ENCODE data around the gene INTS1.

DNA sequence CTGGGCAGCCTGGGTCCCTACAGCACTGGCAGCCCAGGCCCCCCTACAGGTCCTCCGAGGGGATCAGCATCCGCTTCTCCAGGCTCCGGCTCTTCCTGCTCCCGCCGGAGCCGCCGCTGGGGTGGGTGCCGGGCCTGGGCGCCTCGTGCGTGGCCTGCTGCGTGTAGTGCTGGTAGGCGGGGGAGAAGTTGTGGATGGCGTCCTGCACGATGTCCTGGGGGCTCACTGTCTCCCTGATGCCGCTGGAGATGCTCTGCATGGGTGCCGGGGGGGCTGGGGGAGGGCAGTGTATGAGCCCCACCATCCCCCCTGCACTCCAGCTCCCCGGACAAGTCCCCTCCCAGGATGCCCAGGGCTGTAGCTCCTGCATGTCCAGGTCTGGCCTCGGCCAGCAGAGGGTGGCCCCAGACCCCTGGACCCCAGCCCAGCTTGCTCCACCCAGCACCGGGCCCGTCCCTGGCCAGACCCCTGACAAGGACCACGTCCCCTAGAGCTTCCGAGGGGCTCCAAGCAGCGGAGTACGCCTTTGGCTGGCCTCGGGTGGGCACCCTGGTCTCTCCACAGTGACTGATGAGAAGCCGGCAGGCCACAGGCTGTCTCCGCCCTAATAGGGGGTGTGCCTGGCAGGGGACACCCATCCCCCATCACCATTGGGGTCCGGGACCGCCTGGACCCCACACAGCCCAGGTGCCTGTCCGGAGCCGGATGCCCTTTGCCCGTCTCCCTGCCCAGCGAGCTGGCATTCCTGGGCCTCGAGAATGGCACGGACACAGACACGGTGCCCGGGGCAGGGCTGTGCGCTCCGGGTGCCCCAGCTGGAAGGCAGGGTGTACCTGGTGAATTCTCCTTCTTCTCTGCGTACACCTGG lies 43.0 kb upstream of the INTS1 start:
- TF ChIP-seq, protein P1, sequence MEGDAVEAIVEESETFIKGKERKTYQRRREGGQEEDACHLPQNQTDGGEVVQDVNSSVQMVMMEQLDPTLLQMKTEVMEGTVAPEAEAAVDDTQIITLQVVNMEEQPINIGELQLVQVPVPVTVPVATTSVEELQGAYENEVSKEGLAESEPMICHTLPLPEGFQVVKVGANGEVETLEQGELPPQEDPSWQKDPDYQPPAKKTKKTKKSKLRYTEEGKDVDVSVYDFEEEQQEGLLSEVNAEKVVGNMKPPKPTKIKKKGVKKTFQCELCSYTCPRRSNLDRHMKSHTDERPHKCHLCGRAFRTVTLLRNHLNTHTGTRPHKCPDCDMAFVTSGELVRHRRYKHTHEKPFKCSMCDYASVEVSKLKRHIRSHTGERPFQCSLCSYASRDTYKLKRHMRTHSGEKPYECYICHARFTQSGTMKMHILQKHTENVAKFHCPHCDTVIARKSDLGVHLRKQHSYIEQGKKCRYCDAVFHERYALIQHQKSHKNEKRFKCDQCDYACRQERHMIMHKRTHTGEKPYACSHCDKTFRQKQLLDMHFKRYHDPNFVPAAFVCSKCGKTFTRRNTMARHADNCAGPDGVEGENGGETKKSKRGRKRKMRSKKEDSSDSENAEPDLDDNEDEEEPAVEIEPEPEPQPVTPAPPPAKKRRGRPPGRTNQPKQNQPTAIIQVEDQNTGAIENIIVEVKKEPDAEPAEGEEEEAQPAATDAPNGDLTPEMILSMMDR (IDR thresholded peaks at IDR 0.05; ENCODE audit: low read length), result no peak
- TF ChIP-seq EZH2 (IDR thresholded peaks at IDR 0.05; ENCODE audit: borderline replicate concordance, low read length), result no peak

Data from OCI-LY1 (cell line).